Trophoblast cell (in vitro differentiated cells and primary cell): ENCODE data around the gene SCAPER.

Experiments
- DNase-seq, 2 donors: peaks; one replicate each; pipeline ENCODE4 v3.0.0-alpha.2; 2016
- H2AFZ ChIP-seq: 2 replicates; pipeline ENCODE4 v1.6.1; 2013; ENCODE audit warnings: low read length, moderate library complexity, mild to moderate bottlenecking; ENCODE audit not compliant: insufficient read depth, poor library complexity
- H2AK5ac ChIP-seq: 2 replicates; pipeline ENCODE4 v1.6.1; 2013; ENCODE audit warnings: mild to moderate bottlenecking, low read length
- H2BK120ac ChIP-seq: 2 replicates; pipeline ENCODE4 v1.6.1; 2013; ENCODE audit warnings: low read length, mild to moderate bottlenecking, moderate library complexity; ENCODE audit not compliant: insufficient read depth, poor library complexity
- H2BK12ac ChIP-seq: 2 replicates; pipeline ENCODE4 v1.6.1; 2013; ENCODE audit warnings: mild to moderate bottlenecking, low read length, moderate library complexity
- H2BK5ac ChIP-seq: 2 replicates; pipeline ENCODE4 v1.6.1; 2013; ENCODE audit warnings: low read length, low read depth, moderate library complexity, mild to moderate bottlenecking; ENCODE audit not compliant: poor library complexity
- H3K14ac ChIP-seq: 2 replicates; pipeline ENCODE4 v1.6.1; 2013; ENCODE audit warnings: mild to moderate bottlenecking, low read length
- H3K18ac ChIP-seq: 2 replicates; pipeline ENCODE4 v1.6.1; 2013; ENCODE audit warnings: mild to moderate bottlenecking, low read length
- H3K23ac ChIP-seq: 2 replicates; pipeline ENCODE4 v1.6.1; 2013; ENCODE audit warnings: low read length
- H3K27ac ChIP-seq: 2 replicates; pipeline ENCODE4 v1.5.1; 2013; ENCODE audit warnings: low read depth, mild to moderate bottlenecking, inconsistent platforms, low read length, moderate library complexity
- H3K27me3 ChIP-seq: 2 replicates; pipeline ENCODE4 v1.6.1; 2013; ENCODE audit warnings: inconsistent platforms, mild to moderate bottlenecking, low read length, moderate library complexity; ENCODE audit not compliant: insufficient read depth
- H3K36me3 ChIP-seq, 2 experiments: 1 replicate in 1 of 2; 2 replicates in 1 of 2; pipeline ENCODE4 v1.6.1; 2013; ENCODE audit warnings: low read length in 2 of 2, mild to moderate bottlenecking in 2 of 2, moderate library complexity in 1 of 2; ENCODE audit not compliant: insufficient read depth in 2 of 2, control insufficient read depth in 1 of 2
- H3K4ac ChIP-seq: 2 replicates; pipeline ENCODE4 v1.6.1; 2013; ENCODE audit warnings: low read depth, mild to moderate bottlenecking, low read length, moderate library complexity
- H3K4me1 ChIP-seq, 2 experiments: 1 replicate in 1 of 2; 2 replicates in 1 of 2; pipeline ENCODE4 v1.6.1; 2013; ENCODE audit warnings: low read length in 2 of 2, mild to moderate bottlenecking in 2 of 2, moderate library complexity in 1 of 2; ENCODE audit not compliant: insufficient read depth in 2 of 2, control insufficient read depth in 1 of 2
- H3K4me2 ChIP-seq: 2 replicates; pipeline ENCODE4 v1.6.1; 2013; ENCODE audit warnings: inconsistent platforms, mild to moderate bottlenecking, low read length, moderate library complexity
- H3K4me3 ChIP-seq: 2 replicates; pipeline ENCODE4 v1.5.1; 2013; ENCODE audit warnings: mild to moderate bottlenecking, low read depth, low read length, inconsistent platforms
- H3K79me1 ChIP-seq: one replicate; pipeline ENCODE4 v1.6.1; 2013; ENCODE audit warnings: low read length
- H3K79me2 ChIP-seq: 2 replicates; pipeline ENCODE4 v1.6.1; 2013; ENCODE audit warnings: low read length, mild to moderate bottlenecking; ENCODE audit not compliant: control insufficient read depth, insufficient read depth, poor library complexity
- H3K9ac ChIP-seq: 2 replicates; pipeline ENCODE4 v1.6.1; 2013; ENCODE audit warnings: mild to moderate bottlenecking, low read length
- H3K9me3 ChIP-seq: 2 replicates; pipeline ENCODE4 v1.6.1; 2013; ENCODE audit warnings: low read depth, mild to moderate bottlenecking, control low read depth, inconsistent platforms, low read length; ENCODE audit not compliant: insufficient read depth
- H4K12ac ChIP-seq: 2 replicates; pipeline ENCODE4 v1.6.1; 2013; ENCODE audit warnings: low read depth, mild to moderate bottlenecking, low read length, moderate library complexity
- H4K8ac ChIP-seq: 2 replicates; pipeline ENCODE4 v1.6.1; 2013; ENCODE audit warnings: low read depth, mild to moderate bottlenecking, low read length, moderate library complexity
- H4K91ac ChIP-seq: one replicate; pipeline ENCODE4 v1.6.1; 2013; ENCODE audit warnings: low read depth, mild to moderate bottlenecking, low read length, moderate library complexity
- WGBS: extraction: QIAGEN DNeasy Blood & Tissue Kit; methylation state at CpG from one replicate; pipeline ENCODE4 v1.1.7; 2013; ENCODE audit warnings: missing lambda C conversion rate; ENCODE audit not compliant: insufficient read length, insufficient coverage; ENCODE audit errors: extremely low coverage; 5-methylcytosine and 5-hydroxymethylcytosine counted together

Gene SCAPER

DNA sequence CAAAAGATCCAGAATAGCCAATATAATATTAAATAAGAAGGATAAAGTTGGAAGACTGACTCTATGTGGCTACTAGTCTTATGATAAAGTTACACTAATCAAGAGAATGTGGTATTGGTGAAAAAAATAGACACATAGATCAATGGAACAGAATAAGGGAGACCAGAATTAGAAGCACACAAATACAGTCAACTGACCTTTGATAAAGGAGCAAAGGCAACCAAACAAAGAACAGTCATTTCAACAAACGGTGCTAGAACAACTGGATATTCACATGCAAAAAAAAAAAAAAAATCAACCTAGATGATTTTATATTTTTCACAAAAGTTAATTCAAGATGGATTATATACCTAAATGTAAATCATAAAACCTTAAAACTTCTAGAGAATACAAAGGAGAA is 422.1 kb downstream of the SCAPER start:
- Histone ChIP-seq H3K14ac (no peak overlapping the region), H3K27ac (no peak overlapping the region), H3K18ac (no peak overlapping the region), H4K91ac (no peak overlapping the region), H3K9ac (no peak overlapping the region), H3K4me1 (no peaks in the 10 kb centered on the region), H3K9me3 (no peaks in the 10 kb centered on the region), H3K79me2 (no peaks in the 10 kb centered on the region), H4K12ac (no peak overlapping the region), H3K36me3 (no peaks in the 10 kb centered on the region), H2AFZ (no peak overlapping the region), H4K8ac (no peak overlapping the region), H3K4ac (no peak overlapping the region), H2BK120ac (no peak overlapping the region), H3K23ac (no peak overlapping the region), H2BK12ac (no peak overlapping the region), H2BK5ac (no peak overlapping the region), H3K4me2 (no peak overlapping the region), H3K4me3 (no peak overlapping the region), H2AK5ac (no peak overlapping the region), H3K79me1 (no peaks in the 10 kb centered on the region), H3K27me3 (no peaks in the 10 kb centered on the region)
- DNase-seq: no peak
- no CpG with 5 or more reads among the region's 1 CpG for WGBS

DNA sequence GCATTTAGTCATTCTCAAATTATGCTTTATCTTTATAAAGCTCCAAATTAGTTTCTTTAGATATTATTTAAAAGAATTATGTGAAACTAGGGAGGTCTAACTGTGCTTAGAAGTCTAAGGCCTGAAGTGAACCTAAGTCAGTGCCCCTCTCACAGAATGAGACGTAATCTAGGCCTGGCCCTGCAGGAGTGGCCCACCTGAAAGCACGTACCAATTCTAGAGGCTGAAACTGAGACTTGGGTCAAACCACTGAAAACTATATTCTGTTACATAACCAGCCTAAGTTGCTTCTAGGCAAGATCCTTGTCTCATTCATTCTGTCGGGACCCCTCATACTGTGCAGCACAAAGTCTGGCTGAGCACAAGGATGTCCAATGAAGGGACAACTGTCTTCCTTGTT is 424.9 kb downstream of the SCAPER start:
- no peak overlapping the region for H4K91ac ChIP-seq
- no peaks in the 10 kb centered on the region for H3K27me3 ChIP-seq
- H4K8ac ChIP-seq: no peak overlapping the region
- no peak overlapping the region for H2AK5ac ChIP-seq
- no peak overlapping the region for H3K4ac ChIP-seq
- no peaks in the 10 kb centered on the region for H3K79me1 ChIP-seq
- no peak overlapping the region for H3K18ac ChIP-seq
- no peak overlapping the region for H4K12ac ChIP-seq
- H3K27ac ChIP-seq: no peak overlapping the region
- no peaks in the 10 kb centered on the region for H3K79me2 ChIP-seq
- H2AFZ ChIP-seq: no peak overlapping the region
- H3K4me2 ChIP-seq: no peak overlapping the region
- WGBS: no CpG with 5 or more reads among the region's 3 CpGs
- no peaks in the 10 kb centered on the region for H3K4me1 ChIP-seq
- DNase-seq: no peak
- no peak overlapping the region for H3K4me3 ChIP-seq
- H3K9ac ChIP-seq: no peak overlapping the region
- H3K36me3 ChIP-seq: no peaks in the 10 kb centered on the region
- H3K23ac ChIP-seq: no peak overlapping the region
- no peak overlapping the region for H3K14ac ChIP-seq
- no peaks in the 10 kb centered on the region for H3K9me3 ChIP-seq
- no peak overlapping the region for H2BK12ac ChIP-seq
- no peak overlapping the region for H2BK120ac ChIP-seq
- no peak overlapping the region for H2BK5ac ChIP-seq

DNA sequence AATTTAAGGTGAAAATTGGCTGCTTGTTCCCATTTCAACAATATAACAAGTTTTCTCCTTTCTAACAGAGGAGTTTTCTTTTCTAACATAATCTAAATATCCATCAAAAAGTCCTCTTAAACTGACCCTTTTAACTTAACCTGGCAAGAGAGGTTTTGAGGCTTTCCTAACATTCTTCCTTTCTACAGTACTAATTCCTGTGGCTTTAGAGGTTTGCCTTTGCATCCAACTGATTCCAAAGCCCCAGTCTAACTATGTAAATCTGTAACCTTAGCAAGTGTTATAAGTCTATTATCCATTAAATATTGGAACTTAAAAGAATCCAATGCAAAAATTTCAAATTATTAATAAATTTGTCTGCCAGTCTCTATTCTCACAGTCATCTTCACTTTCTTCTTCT is 434.4 kb downstream of the SCAPER start:
- Histone ChIP-seq H3K36me3 (no peaks in the 10 kb centered on the region), H3K14ac (no peak overlapping the region), H3K4ac (no peak overlapping the region)

DNA sequence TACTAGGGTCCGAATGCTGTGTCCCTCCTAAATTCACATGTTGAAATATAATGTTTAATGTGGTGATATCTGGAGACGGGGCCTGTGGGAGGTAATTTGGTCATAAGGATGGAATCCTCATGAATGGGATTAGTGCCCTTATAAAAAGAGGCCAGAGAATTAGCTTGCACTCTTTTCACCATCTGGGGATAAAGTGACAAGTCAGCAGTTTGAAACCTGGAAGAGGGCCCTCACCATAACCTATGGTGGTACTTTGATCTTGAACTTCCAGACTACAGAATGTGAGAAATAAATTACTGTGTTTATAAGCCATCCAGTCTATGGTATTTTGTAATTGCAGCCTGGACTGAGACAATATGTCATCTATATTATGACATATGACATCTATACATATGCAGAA is 436.4 kb downstream of the SCAPER start:
- Histone ChIP-seq H2BK5ac (no peak overlapping the region), H3K14ac (no peak overlapping the region), H3K9me3 (no peaks in the 10 kb centered on the region), H3K4ac (no peak overlapping the region), H3K4me3 (no peak overlapping the region), H3K79me2 (no peaks in the 10 kb centered on the region), H3K27ac (no peak overlapping the region), H3K36me3 (no peaks in the 10 kb centered on the region), H3K79me1 (no peaks in the 10 kb centered on the region), H3K4me2 (no peak overlapping the region), H2BK12ac (no peak overlapping the region), H3K27me3 (no peaks in the 10 kb centered on the region), H2BK120ac (no peak overlapping the region), H4K12ac (no peak overlapping the region), H3K4me1 (no peaks in the 10 kb centered on the region), H3K9ac (no peak overlapping the region), H4K91ac (no peak overlapping the region), H4K8ac (no peak overlapping the region), H2AK5ac (no peak overlapping the region), H3K18ac (no peak overlapping the region), H3K23ac (no peak overlapping the region), H2AFZ (no peak overlapping the region)
- no CpG with 5 or more reads among the region's 2 CpGs for WGBS
- DNase-seq: no peak

More for the DNA sequence above, 434.4 kb downstream of the SCAPER start:
- Histone ChIP-seq H3K9me3 (no peaks in the 10 kb centered on the region), H2BK120ac (no peak overlapping the region), H2AFZ (no peak overlapping the region), H3K27ac (no peak overlapping the region), H3K79me1 (no peaks in the 10 kb centered on the region), H3K23ac (no peak overlapping the region), H3K27me3 (no peaks in the 10 kb centered on the region), H3K4me1 (no peaks in the 10 kb centered on the region), H4K8ac (no peak overlapping the region), H3K4me2 (no peak overlapping the region), H2BK5ac (no peak overlapping the region), H3K79me2 (no peaks in the 10 kb centered on the region), H3K9ac (no peak overlapping the region), H3K4me3 (no peak overlapping the region), H4K91ac (no peak overlapping the region), H4K12ac (no peak overlapping the region), H2BK12ac (no peak overlapping the region), H3K18ac (no peak overlapping the region), H2AK5ac (no peak overlapping the region)
- no peak for DNase-seq

DNA sequence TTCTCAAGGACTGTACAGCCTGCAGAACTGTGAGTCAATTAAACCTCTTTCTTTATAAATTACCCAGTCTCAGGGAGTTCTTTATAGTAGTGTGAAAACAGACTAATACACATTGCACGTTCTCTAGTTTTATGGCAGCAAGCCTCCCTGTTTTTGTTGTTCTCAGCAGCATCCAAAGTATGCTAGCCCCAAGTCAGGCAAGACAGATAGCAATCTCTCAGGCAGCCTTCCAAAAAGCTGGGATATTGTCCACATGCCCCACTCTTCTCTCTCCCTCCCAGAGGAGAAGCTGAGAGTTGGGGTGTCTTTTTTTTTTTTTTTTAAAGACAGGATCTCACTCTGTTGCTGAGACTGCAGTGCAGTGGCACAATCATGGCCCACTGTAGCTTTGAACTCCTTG is 438.0 kb downstream of the SCAPER start:
- H3K18ac ChIP-seq: no peak overlapping the region
- H3K9ac ChIP-seq: no peak overlapping the region
- H2BK120ac ChIP-seq: no peak overlapping the region
- H3K36me3 ChIP-seq: no peaks in the 10 kb centered on the region
- no peak overlapping the region for H2BK5ac ChIP-seq
- no peak overlapping the region for H3K23ac ChIP-seq
- no peak for DNase-seq
- H4K12ac ChIP-seq: no peak overlapping the region
- H3K27me3 ChIP-seq: no peaks in the 10 kb centered on the region
- no peaks in the 10 kb centered on the region for H3K4me1 ChIP-seq
- H3K27ac ChIP-seq: no peak overlapping the region
- H3K79me2 ChIP-seq: no peaks in the 10 kb centered on the region
- no peaks in the 10 kb centered on the region for H3K9me3 ChIP-seq
- no peak overlapping the region for H4K91ac ChIP-seq
- no peak overlapping the region for H2AFZ ChIP-seq
- no peaks in the 10 kb centered on the region for H3K79me1 ChIP-seq
- H3K4me2 ChIP-seq: no peak overlapping the region
- H2BK12ac ChIP-seq: no peak overlapping the region
- H4K8ac ChIP-seq: no peak overlapping the region
- no CpG with 5 or more reads among the region's 1 CpG for WGBS
- H3K4ac ChIP-seq: no peak overlapping the region
- no peak overlapping the region for H3K14ac ChIP-seq
- H3K4me3 ChIP-seq: no peak overlapping the region
- no peak overlapping the region for H2AK5ac ChIP-seq
